Neural progenitor cell (in vitro differentiated cells): ENCODE measurements around the gene FXYD2. TPM values are rescaled to one million over a fixed set of nuclear protein-coding genes. Genes with fewer than 3 reads are reported as not detected.

Experiments used
- DNase-seq: peaks from one replicate; pipeline ENCODE4 v3.0.0-alpha.2; 2016; ENCODE audit warnings: low spot score
- H2AFZ ChIP-seq: fragments of 200-600 bp; sonication (generic); replicated peaks from 2 replicates; pipeline ENCODE4 v1.6.1; 2016; ENCODE audit warnings: antibody characterized with exemption
- H3F3A ChIP-seq: fragments of 200-600 bp; sonication (generic); 2 replicates; pipeline ENCODE4 v1.6.1; 2016; ENCODE audit warnings: antibody characterized with exemption, low read depth
- H3K27ac ChIP-seq: fragments of 200-600 bp; sonication (generic); 2 replicates; pipeline ENCODE4 v1.5.1; 2016; ENCODE audit warnings: mild to moderate bottlenecking
- H3K27me3 ChIP-seq: fragments of 200-600 bp; sonication (generic); 2 replicates; pipeline ENCODE4 v1.6.1; 2016; ENCODE audit warnings: mild to moderate bottlenecking, moderate library complexity
- H3K36me3 ChIP-seq: fragments of 200-600 bp; sonication (generic); 2 replicates; pipeline ENCODE4 v1.5.1; 2016
- H3K4me1 ChIP-seq: fragments of 200-600 bp; sonication (generic); 2 replicates; pipeline ENCODE4 v1.6.1; 2016; ENCODE audit warnings: mixed run types
- H3K4me2 ChIP-seq: fragments of 200-600 bp; sonication (generic); 2 replicates; pipeline ENCODE4 v1.6.1; 2016
- H3K4me3 ChIP-seq: fragments of 200-600 bp; sonication (generic); 2 replicates; pipeline ENCODE4 v1.5.1; 2016
- H3K79me2 ChIP-seq: fragments of 200-600 bp; sonication (generic); 2 replicates; pipeline ENCODE4 v1.6.1; 2016; ENCODE audit warnings: low read depth
- H3K9ac ChIP-seq: fragments of 200-600 bp; sonication (generic); 2 replicates; pipeline ENCODE4 v1.6.1; 2016
- H3K9me3 ChIP-seq: fragments of 200-600 bp; sonication (generic); 2 replicates; pipeline ENCODE4 v1.5.1; 2016; ENCODE audit warnings: low read depth
- H4K20me1 ChIP-seq: fragments of 200-600 bp; sonication (generic); 2 replicates; pipeline ENCODE4 v1.6.1; 2016; ENCODE audit warnings: low read depth
- H3K27ac Mint-ChIP-seq: 3 replicates; pipeline ENCODE4 v1.8.0; 2021; ENCODE audit warnings: mixed read lengths
- H3K27me3 Mint-ChIP-seq: 2 replicates; pipeline ENCODE4 v1.8.0; 2022; ENCODE audit warnings: low read depth, mild to moderate bottlenecking, inconsistent platforms, moderate library complexity, mixed read lengths; ENCODE audit not compliant: insufficient read depth
- H3K36me3 Mint-ChIP-seq: 3 replicates; pipeline ENCODE4 v1.8.0; 2021; ENCODE audit warnings: mixed read lengths
- H3K4me1 Mint-ChIP-seq: 3 replicates; pipeline ENCODE4 v1.8.0; 2021; ENCODE audit warnings: mixed read lengths
- H3K4me3 Mint-ChIP-seq: 3 replicates; pipeline ENCODE4 v1.8.0; 2021; ENCODE audit warnings: mild to moderate bottlenecking, moderate library complexity, mixed read lengths
- H3K9me3 Mint-ChIP-seq: 3 replicates; pipeline ENCODE4 v1.8.0; 2020; ENCODE audit warnings: mixed read lengths
- CTCF ChIP-seq: fragments of 200-600 bp; sonication (generic); IDR thresholded peaks from 2 replicates; pipeline ENCODE4 v1.5.1; 2017; ENCODE audit warnings: antibody characterized with exemption, mild to moderate bottlenecking
- EZH2 ChIP-seq: fragments of 200-600 bp; sonication (generic); IDR thresholded peaks from 2 replicates; pipeline ENCODE4 v1.6.1; 2017; ENCODE audit warnings: antibody characterized with exemption, mild to moderate bottlenecking, moderate library complexity
- EZH2phosphoT487 ChIP-seq: fragments of 200-600 bp; sonication (generic); IDR thresholded peaks from 2 replicates; pipeline ENCODE4 v1.6.1; 2017; ENCODE audit warnings: antibody characterized with exemption
- total RNA-seq: library from RNA; depleted of rRNA; stranded (reverse); fragments of >200 nt; gene quantifications from 2 replicates; pipeline ENCODE4 v1.2.3, GENCODE V29; 2015; ENCODE audit warnings: low replicate concordance

The FXYD2 gene
- total RNA-seq, 1 donor from 2014 or later, result 1.9 TPM

GRCh38 chr11:117826190-117826570, 1.6 kb upstream of the FXYD2 start:
- Histone ChIP-seq H3K9ac (no peak overlapping the region), H3K4me3 (no peak overlapping the region), H3K9me3 (no peaks in the 10 kb centered on the region), H3F3A (no peaks in the 10 kb centered on the region), H3K79me2 (no peaks in the 10 kb centered on the region), H3K27me3 (no peaks in the 10 kb centered on the region), H3K36me3 (no peaks in the 10 kb centered on the region), H4K20me1 (no peaks in the 10 kb centered on the region), H3K4me2 (no peak overlapping the region), H3K27ac (no peak overlapping the region), H3K4me1 (peaks cover 4% of the 10 kb centered on the region), H2AFZ (no peak overlapping the region)
- Mint-ChIP-seq H3K36me3 (no peaks in the 10 kb centered on the region), H3K4me1 (peaks cover 15% of the 10 kb centered on the region), H3K9me3 (no peaks in the 10 kb centered on the region), H3K4me3 (no peak overlapping the region), H3K27me3 (peaks cover 2% of the 10 kb centered on the region), H3K27ac (no peak overlapping the region)
- TF ChIP-seq CTCF, result no peak
- TF ChIP-seq EZH2phosphoT487, result no peak
- no peak for TF ChIP-seq EZH2
- no peak for DNase-seq

DNA sequence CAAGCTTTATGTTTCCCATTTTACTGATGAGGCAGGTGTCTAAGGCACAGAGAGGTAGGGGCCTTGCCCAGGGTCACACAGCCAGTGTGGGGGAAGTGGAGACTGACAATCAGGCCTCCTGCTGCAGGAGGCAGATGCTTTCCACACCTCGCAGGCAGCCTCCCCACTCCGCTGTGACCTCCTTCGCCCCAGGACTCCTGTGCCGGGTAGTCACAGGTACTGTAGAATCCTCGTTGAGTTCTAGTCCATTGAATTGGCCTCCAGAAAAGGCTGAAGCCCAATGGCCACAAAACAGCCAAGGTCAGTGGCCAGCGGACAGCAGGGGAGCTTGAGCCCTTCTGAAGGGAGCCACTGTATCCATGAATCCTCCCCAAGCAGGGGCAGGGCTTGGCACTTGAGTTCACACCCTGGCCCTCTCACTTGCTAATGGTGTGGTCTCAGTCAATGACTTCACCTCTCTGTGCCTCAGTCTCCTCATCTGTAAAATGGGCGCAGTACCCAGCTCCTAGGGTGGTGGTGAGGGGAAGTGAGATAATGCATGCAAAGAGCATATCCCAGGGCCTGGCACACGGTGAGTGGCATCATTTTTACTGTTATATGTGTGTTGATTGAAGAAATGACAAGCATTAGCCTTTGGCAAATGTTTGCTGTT, 1.1 kb upstream of the FXYD2 start:
- Histone ChIP-seq H3K9ac (no peak overlapping the region), H3K27ac (no peak overlapping the region), H4K20me1 (no peaks in the 10 kb centered on the region), H3K4me1 (no peaks in the 10 kb centered on the region), H3K36me3 (no peaks in the 10 kb centered on the region), H3K9me3 (no peaks in the 10 kb centered on the region), H3K4me2 (no peak overlapping the region), H3F3A (no peaks in the 10 kb centered on the region), H2AFZ (no peak overlapping the region), H3K79me2 (no peaks in the 10 kb centered on the region), H3K4me3 (no peak overlapping the region), H3K27me3 (no peaks in the 10 kb centered on the region)
- Mint-ChIP-seq H3K4me1 (peaks cover 11% of the 10 kb centered on the region), H3K27ac (no peak overlapping the region), H3K4me3 (no peak overlapping the region), H3K9me3 (no peaks in the 10 kb centered on the region), H3K36me3 (no peaks in the 10 kb centered on the region), H3K27me3 (peaks cover 2% of the 10 kb centered on the region)
- TF ChIP-seq EZH2phosphoT487, result no peak
- TF ChIP-seq CTCF, result no peak
- no peak for TF ChIP-seq EZH2
- DNase-seq, result no peak

- Mint-ChIP-seq H3K9me3 (no peaks in the 10 kb centered on the region), H3K27me3 (peaks cover 2% of the 10 kb centered on the region), H3K4me3 (no peak overlapping the region), H3K36me3 (no peaks in the 10 kb centered on the region), H3K4me1 (peaks cover 17% of the 10 kb centered on the region), H3K27ac (no peak overlapping the region)
- Histone ChIP-seq H3K27ac (no peak overlapping the region), H2AFZ (no peak overlapping the region), H3K4me1 (no peaks in the 10 kb centered on the region), H3K36me3 (no peaks in the 10 kb centered on the region), H4K20me1 (no peaks in the 10 kb centered on the region), H3K4me3 (no peak overlapping the region), H3K4me2 (no peak overlapping the region), H3K9me3 (no peaks in the 10 kb centered on the region), H3F3A (no peaks in the 10 kb centered on the region), H3K9ac (no peak overlapping the region), H3K79me2 (no peaks in the 10 kb centered on the region), H3K27me3 (no peaks in the 10 kb centered on the region)
- no peak for DNase-seq
- TF ChIP-seq EZH2phosphoT487 (no peak), EZH2 (no peak), CTCF (no peak)
Measured at GRCh38 chr11:117823946-117824420, 561 bp downstream of the FXYD2 start.
